Measurements from ENCODE around the gene SLC6A6. TPM values are rescaled to one million over a fixed set of nuclear protein-coding genes. Genes with fewer than 3 reads are reported as not detected.
A peak's percentile ranks its signal among the peaks of the same experiment; 100 is the strongest.

SLC6A6 gene
- polyA plus RNA-seq, 1 of the 3 experiments (the other 2 are of a cell fraction): 19.1 TPM

DNA sequence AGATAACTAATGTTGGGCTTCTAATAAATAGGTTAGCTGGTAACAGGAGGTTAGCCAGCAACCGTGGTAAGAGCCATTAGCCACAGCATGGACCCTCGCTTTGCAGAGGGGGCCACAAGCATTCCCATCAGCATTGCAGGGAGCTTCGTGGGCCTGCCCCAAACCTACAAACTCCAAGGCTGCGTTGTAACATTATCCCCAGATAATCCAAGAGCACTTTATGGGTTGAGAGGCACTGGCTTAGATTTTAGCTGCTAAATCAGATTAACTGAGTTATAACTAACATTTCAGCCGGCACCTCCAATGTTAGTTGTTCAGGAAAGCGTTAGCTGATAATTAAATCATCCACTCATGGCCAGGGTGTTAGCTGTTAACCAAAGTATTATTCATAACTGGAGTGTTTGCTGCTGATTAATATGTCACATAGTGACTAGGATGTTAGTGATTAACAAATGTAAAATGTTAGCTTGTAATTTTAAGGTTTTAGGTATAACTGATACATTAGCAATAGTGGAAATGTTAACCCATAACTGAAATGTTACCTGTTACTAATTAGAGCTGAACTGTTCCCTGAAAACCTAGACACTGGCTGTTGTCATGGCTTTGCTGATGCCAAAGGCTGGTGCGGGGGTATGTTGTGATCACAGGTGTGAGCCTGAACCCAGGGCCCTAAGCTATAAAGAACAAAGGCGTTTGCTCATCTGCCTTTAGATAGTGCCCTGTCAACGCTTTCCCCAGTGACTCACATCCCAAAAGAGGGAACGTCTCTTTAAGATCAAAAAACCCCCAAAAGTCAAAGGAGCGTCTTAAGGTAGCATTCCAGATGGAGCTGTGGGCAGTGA lies 56.2 kb downstream of the SLC6A6 start:
- H3K4me1 ChIP-seq (ENCODE audit: control insufficient read depth in 1 of 2, insufficient read depth in 2 of 2, low read depth in 1 of 2, low read length in 1 of 2): peaks cover 12 to 17% of the 10 kb centered on the region in 2 experiments
- DNase-seq: no peak
- H3K79me2 ChIP-seq (ENCODE audit: insufficient read depth): no peaks in the 10 kb centered on the region
- no peak overlapping the region for H3K9ac ChIP-seq
- H3F3A ChIP-seq (replicated peaks; ENCODE audit: insufficient read depth): peaks cover 6% of the 10 kb centered on the region
- TF ChIP-seq, protein P1, sequence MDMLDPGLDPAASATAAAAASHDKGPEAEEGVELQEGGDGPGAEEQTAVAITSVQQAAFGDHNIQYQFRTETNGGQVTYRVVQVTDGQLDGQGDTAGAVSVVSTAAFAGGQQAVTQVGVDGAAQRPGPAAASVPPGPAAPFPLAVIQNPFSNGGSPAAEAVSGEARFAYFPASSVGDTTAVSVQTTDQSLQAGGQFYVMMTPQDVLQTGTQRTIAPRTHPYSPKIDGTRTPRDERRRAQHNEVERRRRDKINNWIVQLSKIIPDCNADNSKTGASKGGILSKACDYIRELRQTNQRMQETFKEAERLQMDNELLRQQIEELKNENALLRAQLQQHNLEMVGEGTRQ (IDR thresholded peaks at IDR 0.05; ENCODE audit: borderline replicate concordance, low read depth, low read length): no peak
- TF ChIP-seq GATA2 (CRISPR knock-in tag; IDR thresholded peaks at IDR 0.05): no peak
- no peak for TF ChIP-seq TAF1 (IDR thresholded peaks at IDR 0.05; ENCODE audit: borderline replicate concordance, low read depth, low read length)
- TF ChIP-seq SMC3 (IDR thresholded peaks at IDR 0.05; ENCODE audit: low read depth, low read length): no peak
- TF ChIP-seq, protein P2, sequence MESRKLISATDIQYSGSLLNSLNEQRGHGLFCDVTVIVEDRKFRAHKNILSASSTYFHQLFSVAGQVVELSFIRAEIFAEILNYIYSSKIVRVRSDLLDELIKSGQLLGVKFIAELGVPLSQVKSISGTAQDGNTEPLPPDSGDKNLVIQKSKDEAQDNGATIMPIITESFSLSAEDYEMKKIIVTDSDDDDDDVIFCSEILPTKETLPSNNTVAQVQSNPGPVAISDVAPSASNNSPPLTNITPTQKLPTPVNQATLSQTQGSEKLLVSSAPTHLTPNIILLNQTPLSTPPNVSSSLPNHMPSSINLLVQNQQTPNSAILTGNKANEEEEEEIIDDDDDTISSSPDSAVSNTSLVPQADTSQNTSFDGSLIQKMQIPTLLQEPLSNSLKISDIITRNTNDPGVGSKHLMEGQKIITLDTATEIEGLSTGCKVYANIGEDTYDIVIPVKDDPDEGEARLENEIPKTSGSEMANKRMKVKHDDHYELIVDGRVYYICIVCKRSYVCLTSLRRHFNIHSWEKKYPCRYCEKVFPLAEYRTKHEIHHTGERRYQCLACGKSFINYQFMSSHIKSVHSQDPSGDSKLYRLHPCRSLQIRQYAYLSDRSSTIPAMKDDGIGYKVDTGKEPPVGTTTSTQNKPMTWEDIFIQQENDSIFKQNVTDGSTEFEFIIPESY (IDR thresholded peaks at IDR 0.05; ENCODE audit: borderline replicate concordance, low read depth): no peak
- no peak for TF ChIP-seq POLR2AphosphoS5 (IDR thresholded peaks at IDR 0.05; ENCODE audit: low read depth, low read length)
- TF ChIP-seq, protein P3, sequence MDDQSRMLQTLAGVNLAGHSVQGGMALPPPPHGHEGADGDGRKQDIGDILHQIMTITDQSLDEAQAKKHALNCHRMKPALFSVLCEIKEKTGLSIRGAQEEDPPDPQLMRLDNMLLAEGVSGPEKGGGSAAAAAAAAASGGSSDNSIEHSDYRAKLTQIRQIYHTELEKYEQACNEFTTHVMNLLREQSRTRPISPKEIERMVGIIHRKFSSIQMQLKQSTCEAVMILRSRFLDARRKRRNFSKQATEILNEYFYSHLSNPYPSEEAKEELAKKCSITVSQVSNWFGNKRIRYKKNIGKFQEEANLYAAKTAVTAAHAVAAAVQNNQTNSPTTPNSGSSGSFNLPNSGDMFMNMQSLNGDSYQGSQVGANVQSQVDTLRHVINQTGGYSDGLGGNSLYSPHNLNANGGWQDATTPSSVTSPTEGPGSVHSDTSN (IDR thresholded peaks at IDR 0.05): no peak
- TF ChIP-seq TCF12 (IDR thresholded peaks at IDR 0.05): no peak
- no peak for TF ChIP-seq MXI1 (IDR thresholded peaks at IDR 0.05; ENCODE audit: low read depth, low read length)
- no peak for TF ChIP-seq RCOR1 (IDR thresholded peaks at IDR 0.05; ENCODE audit: low read length)
- TF ChIP-seq, protein P4, sequence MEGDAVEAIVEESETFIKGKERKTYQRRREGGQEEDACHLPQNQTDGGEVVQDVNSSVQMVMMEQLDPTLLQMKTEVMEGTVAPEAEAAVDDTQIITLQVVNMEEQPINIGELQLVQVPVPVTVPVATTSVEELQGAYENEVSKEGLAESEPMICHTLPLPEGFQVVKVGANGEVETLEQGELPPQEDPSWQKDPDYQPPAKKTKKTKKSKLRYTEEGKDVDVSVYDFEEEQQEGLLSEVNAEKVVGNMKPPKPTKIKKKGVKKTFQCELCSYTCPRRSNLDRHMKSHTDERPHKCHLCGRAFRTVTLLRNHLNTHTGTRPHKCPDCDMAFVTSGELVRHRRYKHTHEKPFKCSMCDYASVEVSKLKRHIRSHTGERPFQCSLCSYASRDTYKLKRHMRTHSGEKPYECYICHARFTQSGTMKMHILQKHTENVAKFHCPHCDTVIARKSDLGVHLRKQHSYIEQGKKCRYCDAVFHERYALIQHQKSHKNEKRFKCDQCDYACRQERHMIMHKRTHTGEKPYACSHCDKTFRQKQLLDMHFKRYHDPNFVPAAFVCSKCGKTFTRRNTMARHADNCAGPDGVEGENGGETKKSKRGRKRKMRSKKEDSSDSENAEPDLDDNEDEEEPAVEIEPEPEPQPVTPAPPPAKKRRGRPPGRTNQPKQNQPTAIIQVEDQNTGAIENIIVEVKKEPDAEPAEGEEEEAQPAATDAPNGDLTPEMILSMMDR (IDR thresholded peaks at IDR 0.05): no peak
- no peak for TF ChIP-seq FOSL2 (IDR thresholded peaks at IDR 0.05; ENCODE audit: borderline replicate concordance, low read depth)
- TF ChIP-seq, protein P5, sequence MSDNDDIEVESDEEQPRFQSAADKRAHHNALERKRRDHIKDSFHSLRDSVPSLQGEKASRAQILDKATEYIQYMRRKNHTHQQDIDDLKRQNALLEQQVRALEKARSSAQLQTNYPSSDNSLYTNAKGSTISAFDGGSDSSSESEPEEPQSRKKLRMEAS (IDR thresholded peaks at IDR 0.05; ENCODE audit: low read depth): no peak
- TF ChIP-seq FOXM1 (IDR thresholded peaks at IDR 0.05; ENCODE audit: low read depth): no peak
- no peak for TF ChIP-seq EZH2phosphoT487 (IDR thresholded peaks at IDR 0.05; ENCODE audit: borderline replicate concordance, low read depth)
- no peaks in the 10 kb centered on the region for H3K9me3 ChIP-seq
- no peaks in the 10 kb centered on the region for H3K27me3 ChIP-seq (ENCODE audit: insufficient read depth)
- WGBS (ENCODE audit: low lambda C conversion rate): 80% methylated on average over 11 of the region's 11 CpGs
- no peak overlapping the region for H2AFZ ChIP-seq (ENCODE audit: low read depth)
- ChIA-PET POLR2A (no interaction called here), CTCF (interaction anchor here (0.7 to 8.0 kb wide), 10 partner anchors 9 to 562 kb away, joined by 3 to 51 read pairs (median 4); no protein-coding TSS in a partner anchor)
- H3K27ac ChIP-seq (ENCODE audit: low read depth in 2 of 2, low read length in 1 of 2): peak overlapping the region; percentile 2 to 30; a peak in 2 of 4 replicates
- H3K9me2 ChIP-seq: no peaks in the 10 kb centered on the region
- H4K20me1 ChIP-seq (ENCODE audit: insufficient read depth): no peaks in the 10 kb centered on the region
- H3K4me3 ChIP-seq (ENCODE audit: low read depth in 2 of 2, low read length in 1 of 2): no peak overlapping the region
- peaks cover 15 to 21% of the 10 kb centered on the region in 2 experiments for H3K36me3 ChIP-seq (replicated peaks in 1 of 2; ENCODE audit: control insufficient read depth in 1 of 2, insufficient read depth in 2 of 2, low read length in 1 of 2)
- no peak overlapping the region; the same call in 1 of the 2 replicates for H3K4me2 ChIP-seq

Data from SK-N-SH (cell line).